Measurements from ENCODE around the gene ITGA11.

DNA sequence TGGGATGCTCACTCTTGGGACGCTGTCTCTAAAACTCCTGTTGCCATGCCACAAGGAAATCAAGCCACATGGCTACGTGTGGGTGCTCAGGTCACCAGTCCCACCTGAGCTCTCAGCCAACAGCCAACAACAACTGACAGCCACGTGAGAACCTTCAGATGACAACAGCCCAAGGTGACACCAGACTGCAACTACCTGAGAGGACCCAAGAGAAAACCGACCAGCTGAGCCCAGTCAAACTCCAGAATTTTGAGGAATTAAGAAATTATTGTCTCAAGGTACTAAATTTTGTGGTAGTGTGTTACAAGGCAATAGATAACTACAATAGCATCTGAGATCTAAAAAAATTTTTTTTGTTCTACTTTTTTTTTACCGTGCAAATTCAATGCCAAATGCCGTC, 75.2 kb downstream of the ITGA11 start:
- TF ChIP-seq, protein P1, sequence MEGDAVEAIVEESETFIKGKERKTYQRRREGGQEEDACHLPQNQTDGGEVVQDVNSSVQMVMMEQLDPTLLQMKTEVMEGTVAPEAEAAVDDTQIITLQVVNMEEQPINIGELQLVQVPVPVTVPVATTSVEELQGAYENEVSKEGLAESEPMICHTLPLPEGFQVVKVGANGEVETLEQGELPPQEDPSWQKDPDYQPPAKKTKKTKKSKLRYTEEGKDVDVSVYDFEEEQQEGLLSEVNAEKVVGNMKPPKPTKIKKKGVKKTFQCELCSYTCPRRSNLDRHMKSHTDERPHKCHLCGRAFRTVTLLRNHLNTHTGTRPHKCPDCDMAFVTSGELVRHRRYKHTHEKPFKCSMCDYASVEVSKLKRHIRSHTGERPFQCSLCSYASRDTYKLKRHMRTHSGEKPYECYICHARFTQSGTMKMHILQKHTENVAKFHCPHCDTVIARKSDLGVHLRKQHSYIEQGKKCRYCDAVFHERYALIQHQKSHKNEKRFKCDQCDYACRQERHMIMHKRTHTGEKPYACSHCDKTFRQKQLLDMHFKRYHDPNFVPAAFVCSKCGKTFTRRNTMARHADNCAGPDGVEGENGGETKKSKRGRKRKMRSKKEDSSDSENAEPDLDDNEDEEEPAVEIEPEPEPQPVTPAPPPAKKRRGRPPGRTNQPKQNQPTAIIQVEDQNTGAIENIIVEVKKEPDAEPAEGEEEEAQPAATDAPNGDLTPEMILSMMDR (conservative IDR thresholded peaks at IDR 0.05 in 1 of 2, IDR thresholded peaks at IDR 0.05 in 1 of 2; ENCODE audit: low read depth in 1 of 2, low read length in 2 of 2) = no peak
- no peak for TF ChIP-seq EZH2 (IDR thresholded peaks at IDR 0.05; ENCODE audit: low read length, missing control alignments)

Measured in fibroblast of lung (primary cell).